H9 (cell line): Measurements from ENCODE around the gene ZNF136. TPM values are rescaled to one million over a fixed set of nuclear protein-coding genes. Genes with fewer than 3 reads are reported as not detected.

Experiments used
- DNase-seq: peaks from one replicate; pipeline ENCODE4 v3.0.0-alpha.2; 2017
- H2AFZ ChIP-seq: one replicate; pipeline ENCODE4 v1.6.1; 2013; ENCODE audit warnings: mild to moderate bottlenecking, low read length, control low read depth, moderate library complexity
- H2AK5ac ChIP-seq: 2 replicates; pipeline ENCODE4 v1.6.1; 2013; ENCODE audit warnings: low read length, control low read depth, mixed read lengths; ENCODE audit not compliant: insufficient read length
- H2BK120ac ChIP-seq: one replicate; pipeline ENCODE4 v1.6.1; 2013; ENCODE audit warnings: low read depth, mild to moderate bottlenecking, low read length, control low read depth, inconsistent platforms; ENCODE audit not compliant: poor library complexity, severe bottlenecking
- H2BK12ac ChIP-seq: 2 replicates; pipeline ENCODE4 v1.6.1; 2013; ENCODE audit warnings: low read length, control low read depth, mixed read lengths, low read depth; ENCODE audit not compliant: insufficient read length
- H2BK15ac ChIP-seq: 2 replicates; pipeline ENCODE4 v1.6.1; 2013; ENCODE audit warnings: low read depth, low read length, control low read depth
- H2BK20ac ChIP-seq: one replicate; pipeline ENCODE4 v1.6.1; 2013; ENCODE audit warnings: low read depth, mild to moderate bottlenecking, low read length, control low read depth, inconsistent platforms; ENCODE audit not compliant: poor library complexity, severe bottlenecking
- H2BK5ac ChIP-seq: 2 replicates; pipeline ENCODE4 v1.6.1; 2013; ENCODE audit warnings: low read length, control low read depth, mixed read lengths; ENCODE audit not compliant: insufficient read length
- H3K14ac ChIP-seq: 2 replicates; pipeline ENCODE4 v1.6.1; 2013; ENCODE audit warnings: low read length, control low read depth; ENCODE audit not compliant: insufficient read depth
- H3K18ac ChIP-seq: 2 replicates; pipeline ENCODE4 v1.6.1; 2013; ENCODE audit warnings: low read depth, mild to moderate bottlenecking, mixed read lengths, low read length, control low read depth; ENCODE audit not compliant: insufficient read length
- H3K23ac ChIP-seq: 2 replicates; pipeline ENCODE4 v1.6.1; 2013; ENCODE audit warnings: low read length, control low read depth, mixed read lengths, low read depth; ENCODE audit not compliant: insufficient read length
- H3K23me2 ChIP-seq: 2 replicates; pipeline ENCODE4 v1.6.1; 2013; ENCODE audit warnings: low read depth, mild to moderate bottlenecking, mixed read lengths, low read length, control low read depth; ENCODE audit not compliant: insufficient read length, poor library complexity, severe bottlenecking
- H3K27ac ChIP-seq: 2 replicates; pipeline ENCODE4 v1.5.1; 2013; ENCODE audit warnings: low read length, control low read depth, mixed read lengths, low read depth; ENCODE audit not compliant: insufficient read length
- H3K27me3 ChIP-seq: 2 replicates; pipeline ENCODE4 v1.6.1; 2013; ENCODE audit warnings: low read length, control low read depth, inconsistent platforms; ENCODE audit not compliant: insufficient read depth
- H3K4ac ChIP-seq: 2 replicates; pipeline ENCODE4 v1.6.1; 2013; ENCODE audit warnings: low read depth, mild to moderate bottlenecking, control low read depth, inconsistent platforms, low read length, moderate library complexity
- H3K4me1 ChIP-seq: 2 replicates; pipeline ENCODE4 v1.6.1; 2013; ENCODE audit warnings: low read length, control low read depth, inconsistent platforms; ENCODE audit not compliant: insufficient read depth
- H3K4me2 ChIP-seq: 2 replicates; pipeline ENCODE4 v1.6.1; 2013; ENCODE audit warnings: low read length, control low read depth, mixed read lengths; ENCODE audit not compliant: insufficient read length, insufficient read depth
- H3K56ac ChIP-seq: 2 replicates; pipeline ENCODE4 v1.6.1; 2013; ENCODE audit warnings: low read depth, mild to moderate bottlenecking, mixed read lengths, low read length, control low read depth; ENCODE audit not compliant: insufficient read length
- H3K79me1 ChIP-seq: 2 replicates; pipeline ENCODE4 v1.6.1; 2013; ENCODE audit warnings: low read depth, mild to moderate bottlenecking, moderate library complexity, low read length, control low read depth, inconsistent platforms; ENCODE audit not compliant: insufficient read depth, poor library complexity, severe bottlenecking
- H3K79me2 ChIP-seq: 2 replicates; pipeline ENCODE4 v1.6.1; 2013; ENCODE audit warnings: low read length, control low read depth, inconsistent platforms; ENCODE audit not compliant: insufficient read depth
- H3K9ac ChIP-seq: 2 replicates; pipeline ENCODE4 v1.6.1; 2013; ENCODE audit warnings: low read length, control low read depth, mixed read lengths; ENCODE audit not compliant: insufficient read length; ENCODE audit errors: extremely low read depth
- H3K9me3 ChIP-seq: one replicate; pipeline ENCODE4 v1.6.1; 2013; ENCODE audit warnings: low read depth, low read length, inconsistent platforms; ENCODE audit not compliant: control insufficient read depth
- H3T11ph ChIP-seq: one replicate; pipeline ENCODE4 v1.6.1; 2013; ENCODE audit warnings: mild to moderate bottlenecking, low read length, control low read depth, inconsistent platforms
- H4K20me1 ChIP-seq: one replicate; pipeline ENCODE4 v1.6.1; 2013; ENCODE audit not compliant: control insufficient read depth, insufficient read length, insufficient read depth
- H4K5ac ChIP-seq: 2 replicates; pipeline ENCODE4 v1.6.1; 2013; ENCODE audit warnings: low read depth, mild to moderate bottlenecking, mixed read lengths, low read length, control low read depth; ENCODE audit not compliant: insufficient read length
- H4K8ac ChIP-seq: replicated peaks from 2 replicates; pipeline ENCODE4 v1.6.1; 2013; ENCODE audit warnings: low read length, control low read depth, mixed read lengths, low read depth; ENCODE audit not compliant: insufficient read length
- H4K91ac ChIP-seq: 2 replicates; pipeline ENCODE4 v1.6.1; 2013; ENCODE audit warnings: low read depth, mild to moderate bottlenecking, moderate library complexity, mixed read lengths, low read length, control low read depth; ENCODE audit not compliant: insufficient read length
- H3K27ac Mint-ChIP-seq, 3 experiments: 2 replicates in 2 of 3; 3 replicates in 1 of 3; pipeline ENCODE4 v1.8.0; 2020 to 2021; ENCODE audit warnings: mixed read lengths in 3 of 3, mild to moderate bottlenecking in 1 of 3, moderate library complexity in 1 of 3
- H3K27me3 Mint-ChIP-seq: 2 replicates; pipeline ENCODE4 v1.8.0; 2021; ENCODE audit warnings: low read depth, mild to moderate bottlenecking, moderate library complexity, mixed read lengths
- H3K36me3 Mint-ChIP-seq, 3 experiments: 2 replicates in 2 of 3; 3 replicates in 1 of 3; pipeline ENCODE4 v1.8.0; 2020 to 2021; ENCODE audit warnings: low read depth in 3 of 3, mixed read lengths in 3 of 3; ENCODE audit not compliant: insufficient read depth in 1 of 3
- H3K4me1 Mint-ChIP-seq, 2 experiments: 2 replicates each; pipeline ENCODE4 v1.8.0; 2020; ENCODE audit warnings: mixed read lengths in 2 of 2
- H3K4me3 Mint-ChIP-seq, 2 experiments: 2 replicates in 1 of 2; 3 replicates in 1 of 2; pipeline ENCODE4 v1.8.0; 2020 to 2021; ENCODE audit warnings: mild to moderate bottlenecking in 2 of 2, mixed read lengths in 2 of 2, moderate library complexity in 1 of 2
- H3K9me3 Mint-ChIP-seq, 2 experiments: 2 replicates in 1 of 2; 3 replicates in 1 of 2; pipeline ENCODE4 v1.8.0; 2020; ENCODE audit warnings: mild to moderate bottlenecking in 2 of 2, mixed read lengths in 2 of 2, moderate library complexity in 1 of 2
- WGBS: extraction: QIAGEN DNeasy Blood & Tissue Kit; methylation state at CpG from one replicate; pipeline ENCODE4 v1.1.7; 2013; ENCODE audit warnings: missing lambda C conversion rate, low lambda C conversion rate, mixed read lengths; ENCODE audit not compliant: insufficient read length; ENCODE audit errors: extremely low coverage; 5-methylcytosine and 5-hydroxymethylcytosine counted together
- total RNA-seq: library from RNA; stranded (reverse); gene quantifications from 2 replicates; pipeline ENCODE4 v1.2.1, GENCODE V29; 2021
- TF ChIP-seq, protein P1 (sequence below): fragments of 200-600 bp; sonication (generic); conservative IDR thresholded peaks from 3 replicates; pipeline ENCODE4 v1.8.0; 2021; ENCODE audit warnings: antibody characterized with exemption, mild to moderate bottlenecking

The ZNF136 gene
- total RNA-seq, 1 experiment from 2014 or later, result 10.8 TPM

DNA sequence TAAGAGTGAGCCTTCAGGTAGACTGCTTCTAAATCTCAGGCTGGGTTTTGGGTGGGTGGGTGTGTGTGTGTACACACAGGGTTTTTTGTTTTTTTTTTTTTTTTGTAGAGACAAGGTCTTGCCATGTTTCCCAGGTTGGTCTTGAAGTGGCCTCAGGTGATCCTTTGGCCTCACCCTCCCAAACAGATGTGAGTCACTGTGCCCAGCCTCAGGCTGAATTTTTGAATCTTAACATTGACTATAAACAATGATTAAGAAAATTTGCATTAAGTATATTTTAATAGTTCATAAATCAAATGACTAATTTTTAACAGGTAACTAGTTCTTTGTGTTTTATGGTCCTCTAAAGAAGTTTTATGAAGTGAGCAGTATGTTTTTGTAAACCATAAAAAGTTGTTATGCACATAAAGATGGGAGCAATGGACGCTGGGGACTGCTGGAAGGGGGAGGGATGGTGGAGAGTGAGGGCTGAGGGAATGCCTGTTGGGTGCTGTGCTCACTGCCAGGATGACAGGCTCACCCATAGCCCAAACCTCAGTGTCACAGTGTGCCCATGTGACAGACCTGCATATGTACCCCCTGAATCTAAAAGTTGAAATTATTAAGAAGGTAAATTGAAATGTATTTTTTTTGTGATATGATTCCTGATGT lies 60.2 kb downstream of the ZNF136 start:
- Mint-ChIP-seq H3K27me3 (no peaks in the 10 kb centered on the region), H3K36me3 (peaks cover 10 to 28% (median 15%) of the 10 kb centered on the region in 3 experiments), H3K4me3 (no peak overlapping the region), H3K4me1 (no peaks in the 10 kb centered on the region), H3K27ac (no peak overlapping the region), H3K9me3 (peaks cover 71 to 85% of the 10 kb centered on the region in 2 experiments)
- Histone ChIP-seq H2BK5ac (no peak overlapping the region), H3K9ac (no peak overlapping the region), H3K79me1 (no peaks in the 10 kb centered on the region), H3K18ac (no peak overlapping the region), H3K23me2 (no peaks in the 10 kb centered on the region), H3K4ac (no peak overlapping the region), H3K9me3 (no peaks in the 10 kb centered on the region), H3K56ac (no peak overlapping the region), H4K8ac (no peak overlapping the region), H3T11ph (no peak overlapping the region), H2BK120ac (no peak overlapping the region), H2AK5ac (no peak overlapping the region), H3K27ac (no peak overlapping the region), H3K79me2 (no peaks in the 10 kb centered on the region), H3K4me2 (no peak overlapping the region), H2AFZ (no peak overlapping the region), H4K5ac (no peak overlapping the region), H3K23ac (no peak overlapping the region), H2BK20ac (no peak overlapping the region), H3K27me3 (no peaks in the 10 kb centered on the region), H2BK15ac (no peak overlapping the region), H2BK12ac (no peak overlapping the region), H4K91ac (no peak overlapping the region), H3K4me1 (no peaks in the 10 kb centered on the region), H3K14ac (no peak overlapping the region), H4K20me1 (no peaks in the 10 kb centered on the region)
- no peak for DNase-seq
- TF ChIP-seq, protein P1, sequence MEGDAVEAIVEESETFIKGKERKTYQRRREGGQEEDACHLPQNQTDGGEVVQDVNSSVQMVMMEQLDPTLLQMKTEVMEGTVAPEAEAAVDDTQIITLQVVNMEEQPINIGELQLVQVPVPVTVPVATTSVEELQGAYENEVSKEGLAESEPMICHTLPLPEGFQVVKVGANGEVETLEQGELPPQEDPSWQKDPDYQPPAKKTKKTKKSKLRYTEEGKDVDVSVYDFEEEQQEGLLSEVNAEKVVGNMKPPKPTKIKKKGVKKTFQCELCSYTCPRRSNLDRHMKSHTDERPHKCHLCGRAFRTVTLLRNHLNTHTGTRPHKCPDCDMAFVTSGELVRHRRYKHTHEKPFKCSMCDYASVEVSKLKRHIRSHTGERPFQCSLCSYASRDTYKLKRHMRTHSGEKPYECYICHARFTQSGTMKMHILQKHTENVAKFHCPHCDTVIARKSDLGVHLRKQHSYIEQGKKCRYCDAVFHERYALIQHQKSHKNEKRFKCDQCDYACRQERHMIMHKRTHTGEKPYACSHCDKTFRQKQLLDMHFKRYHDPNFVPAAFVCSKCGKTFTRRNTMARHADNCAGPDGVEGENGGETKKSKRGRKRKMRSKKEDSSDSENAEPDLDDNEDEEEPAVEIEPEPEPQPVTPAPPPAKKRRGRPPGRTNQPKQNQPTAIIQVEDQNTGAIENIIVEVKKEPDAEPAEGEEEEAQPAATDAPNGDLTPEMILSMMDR, result no peak
- WGBS, result no CpG with 5 or more reads among the region's 1 CpG
